HFFc6 (cell line): Measurements from ENCODE around the gene UBASH3B. TPM values are rescaled to one million over a fixed set of nuclear protein-coding genes. Genes with fewer than 3 reads are reported as not detected.

Experiments used
- DNase-seq: peaks from one replicate; pipeline ENCODE4 v3.0.0-alpha.2; 2018
- H3K27ac Mint-ChIP-seq: 2 replicates; pipeline ENCODE4 v1.8.0; 2020; ENCODE audit warnings: mild to moderate bottlenecking, mixed read lengths
- H3K27me3 Mint-ChIP-seq: 2 replicates; pipeline ENCODE4 v1.8.0; 2021; ENCODE audit warnings: mild to moderate bottlenecking, moderate library complexity, mixed read lengths; ENCODE audit not compliant: insufficient read depth
- H3K36me3 Mint-ChIP-seq: 2 replicates; pipeline ENCODE4 v1.8.0; 2021; ENCODE audit warnings: low read depth, mixed read lengths
- H3K4me1 Mint-ChIP-seq: 2 replicates; pipeline ENCODE4 v1.8.0; 2020; ENCODE audit warnings: low read depth, mixed read lengths
- H3K4me3 Mint-ChIP-seq: 2 replicates; pipeline ENCODE4 v1.8.0; 2020; ENCODE audit warnings: mild to moderate bottlenecking, moderate library complexity, mixed read lengths
- H3K9me3 Mint-ChIP-seq: 2 replicates; pipeline ENCODE4 v1.8.0; 2020; ENCODE audit warnings: mild to moderate bottlenecking, mixed read lengths
- total RNA-seq, 6 experiments: library from RNA; stranded (reverse); fragmentation: NEBNext Ultra II Directional; extraction: Animal tissue kit (Norgen Biotek cat#: 25700); gene quantifications; 2 replicates in 1 of 6; 3 replicates in 5 of 6; pipeline ENCODE4 v1.2.3, GENCODE V29; 2021
- TF ChIP-seq, protein P1 (sequence below): fragments of 200-600 bp; sonication (generic); IDR thresholded peaks from 2 replicates; pipeline ENCODE4 v1.5.0; 2021; ENCODE audit warnings: antibody characterized with exemption, mild to moderate bottlenecking

UBASH3B gene
- total RNA-seq, 6 experiments from 2014 or later: 44.6 to 60.4 (median 52.9) TPM

- Mint-ChIP-seq H3K9me3 (no peaks in the 10 kb centered on the region), H3K36me3 (no peaks in the 10 kb centered on the region), H3K27ac (peak overlapping the region; percentile 73), H3K4me1 (peaks cover 62% of the 10 kb centered on the region), H3K4me3 (peak overlapping the region; percentile 35), H3K27me3 (peaks cover 3% of the 10 kb centered on the region)
- TF ChIP-seq, protein P1, sequence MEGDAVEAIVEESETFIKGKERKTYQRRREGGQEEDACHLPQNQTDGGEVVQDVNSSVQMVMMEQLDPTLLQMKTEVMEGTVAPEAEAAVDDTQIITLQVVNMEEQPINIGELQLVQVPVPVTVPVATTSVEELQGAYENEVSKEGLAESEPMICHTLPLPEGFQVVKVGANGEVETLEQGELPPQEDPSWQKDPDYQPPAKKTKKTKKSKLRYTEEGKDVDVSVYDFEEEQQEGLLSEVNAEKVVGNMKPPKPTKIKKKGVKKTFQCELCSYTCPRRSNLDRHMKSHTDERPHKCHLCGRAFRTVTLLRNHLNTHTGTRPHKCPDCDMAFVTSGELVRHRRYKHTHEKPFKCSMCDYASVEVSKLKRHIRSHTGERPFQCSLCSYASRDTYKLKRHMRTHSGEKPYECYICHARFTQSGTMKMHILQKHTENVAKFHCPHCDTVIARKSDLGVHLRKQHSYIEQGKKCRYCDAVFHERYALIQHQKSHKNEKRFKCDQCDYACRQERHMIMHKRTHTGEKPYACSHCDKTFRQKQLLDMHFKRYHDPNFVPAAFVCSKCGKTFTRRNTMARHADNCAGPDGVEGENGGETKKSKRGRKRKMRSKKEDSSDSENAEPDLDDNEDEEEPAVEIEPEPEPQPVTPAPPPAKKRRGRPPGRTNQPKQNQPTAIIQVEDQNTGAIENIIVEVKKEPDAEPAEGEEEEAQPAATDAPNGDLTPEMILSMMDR: no peak
- DNase-seq: no peak
These were observed 23.2 kb upstream of the UBASH3B start for GRCh38 chr11:122632181-122632824.

DNA sequence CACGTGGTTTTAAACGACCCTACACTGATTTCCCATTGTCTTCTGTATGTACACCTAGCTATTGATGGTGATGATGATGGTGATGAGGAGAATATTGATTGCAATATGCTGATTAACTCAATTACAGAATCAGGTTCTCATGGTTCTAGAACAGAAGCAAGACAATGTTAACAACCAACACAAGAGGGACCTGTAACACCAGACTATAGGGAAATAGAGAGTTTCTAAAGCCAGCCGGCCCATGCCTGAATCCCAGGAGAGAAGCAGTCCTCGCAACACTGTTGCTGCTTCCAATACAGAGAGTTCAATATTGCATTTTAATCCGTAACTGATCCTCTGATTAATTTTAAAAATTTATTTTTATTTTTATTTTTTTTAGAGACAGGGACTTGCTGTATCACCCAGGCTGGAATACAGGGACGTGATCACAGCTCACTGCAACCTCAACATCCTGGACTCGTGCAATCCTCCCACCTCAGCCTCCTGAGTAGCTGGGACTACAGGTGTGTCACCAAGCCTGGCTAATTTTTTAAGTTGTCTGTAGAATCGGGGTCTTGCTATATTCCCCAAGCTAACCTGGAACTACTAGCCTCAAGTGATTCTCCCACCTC, 22.2 kb upstream of the UBASH3B start:
- peak; percentile 55 for DNase-seq
- Mint-ChIP-seq H3K4me1 (peaks cover 59% of the 10 kb centered on the region), H3K27ac (peak overlapping the region; percentile 74), H3K4me3 (peak overlapping the region; percentile 48; the same call in 1 of the 2 replicates), H3K27me3 (peaks cover 1% of the 10 kb centered on the region; the same call in 1 of the 2 replicates), H3K36me3 (no peaks in the 10 kb centered on the region), H3K9me3 (no peaks in the 10 kb centered on the region)
- TF ChIP-seq, protein P1: peak; percentile 83

- Mint-ChIP-seq H3K4me1 (peaks cover 48% of the 10 kb centered on the region), H3K4me3 (peak overlapping the region; percentile 32; the same call in 1 of the 2 replicates), H3K27me3 (peaks cover 1% of the 10 kb centered on the region; the same call in 1 of the 2 replicates), H3K36me3 (no peaks in the 10 kb centered on the region), H3K9me3 (no peaks in the 10 kb centered on the region), H3K27ac (peak overlapping the region; percentile 80)
- peak; percentile 47 for DNase-seq
- TF ChIP-seq, protein P1: no peak
These were observed 21.0 kb upstream of the UBASH3B start for GRCh38 chr11:122634501-122634900.

DNA sequence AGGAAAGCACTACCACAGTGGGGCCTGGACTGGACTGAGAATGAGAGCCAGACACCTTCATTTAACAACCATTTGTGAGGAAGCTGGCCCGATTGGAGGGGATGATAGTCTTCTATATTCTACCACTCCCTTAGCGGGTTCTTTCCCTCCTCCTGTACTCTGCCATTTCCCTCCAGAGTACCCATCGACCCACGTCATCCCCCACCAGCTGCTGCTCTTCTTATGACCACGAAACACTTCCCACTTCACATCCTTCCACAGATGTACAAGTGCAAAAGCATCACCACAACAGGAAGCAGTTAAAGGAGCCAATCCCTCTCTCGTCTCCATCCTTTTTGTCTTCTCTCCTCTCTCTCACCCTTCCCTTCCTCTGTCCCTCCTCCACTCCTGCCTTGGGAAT, 18.0 kb upstream of the UBASH3B start:
- H3K4me1 Mint-ChIP-seq: peaks cover 40% of the 10 kb centered on the region
- no peaks in the 10 kb centered on the region for H3K9me3 Mint-ChIP-seq
- H3K4me3 Mint-ChIP-seq: no peak overlapping the region
- TF ChIP-seq, protein P1: no peak
- peaks cover 1% of the 10 kb centered on the region for H3K27me3 Mint-ChIP-seq
- H3K36me3 Mint-ChIP-seq: no peaks in the 10 kb centered on the region
- no peak for DNase-seq
- no peak overlapping the region for H3K27ac Mint-ChIP-seq

- H3K4me1 Mint-ChIP-seq: peaks cover 49% of the 10 kb centered on the region
- no peaks in the 10 kb centered on the region for H3K9me3 Mint-ChIP-seq
- H3K27ac Mint-ChIP-seq: peak overlapping the region; percentile 93
- no peaks in the 10 kb centered on the region; the same call in 1 of the 2 replicates for H3K27me3 Mint-ChIP-seq
- H3K4me3 Mint-ChIP-seq: peak overlapping the region; percentile 75
- H3K36me3 Mint-ChIP-seq: no peaks in the 10 kb centered on the region
- peak; percentile 94 for DNase-seq
- TF ChIP-seq, protein P1: no peak
These were observed 13.0 kb upstream of the UBASH3B start for GRCh38 chr11:122642472-122642922.
